BLaER1 (cell line): ENCODE results near the gene ESYT1.

Experiments
- H3K27ac ChIP-seq: shearing (Covaris generic); formaldehyde crosslinking; 2 replicates; pipeline ENCODE4 v1.8.1; 2022
- H3K27me3 ChIP-seq: shearing (Covaris generic); formaldehyde crosslinking; 2 replicates; pipeline ENCODE4 v1.8.1; 2022
- H3K36me3 ChIP-seq: shearing (Covaris generic); formaldehyde crosslinking; 2 replicates; pipeline ENCODE4 v1.8.1; 2022
- H3K4me1 ChIP-seq: shearing (Covaris generic); formaldehyde crosslinking; 2 replicates; pipeline ENCODE4 v1.8.1; 2022
- H3K4me2 ChIP-seq: shearing (Covaris generic); formaldehyde crosslinking; 2 replicates; pipeline ENCODE4 v1.8.1; 2022
- H3K4me3 ChIP-seq: shearing (Covaris generic); formaldehyde crosslinking; 2 replicates; pipeline ENCODE4 v1.8.1; 2022
- H3K9ac ChIP-seq: shearing (Covaris generic); formaldehyde crosslinking; 2 replicates; pipeline ENCODE4 v1.8.1; 2022
- H3K9me3 ChIP-seq: shearing (Covaris generic); formaldehyde crosslinking; 2 replicates; pipeline ENCODE4 v1.8.1; 2022
- H4K20me1 ChIP-seq: shearing (Covaris generic); formaldehyde crosslinking; 2 replicates; pipeline ENCODE4 v1.8.1; 2022
- Cebpa-rat ChIP-seq: shearing (Covaris generic); IDR thresholded peaks from 2 replicates; pipeline ENCODE4 v1.8.1; 2022

ESYT1 gene

DNA sequence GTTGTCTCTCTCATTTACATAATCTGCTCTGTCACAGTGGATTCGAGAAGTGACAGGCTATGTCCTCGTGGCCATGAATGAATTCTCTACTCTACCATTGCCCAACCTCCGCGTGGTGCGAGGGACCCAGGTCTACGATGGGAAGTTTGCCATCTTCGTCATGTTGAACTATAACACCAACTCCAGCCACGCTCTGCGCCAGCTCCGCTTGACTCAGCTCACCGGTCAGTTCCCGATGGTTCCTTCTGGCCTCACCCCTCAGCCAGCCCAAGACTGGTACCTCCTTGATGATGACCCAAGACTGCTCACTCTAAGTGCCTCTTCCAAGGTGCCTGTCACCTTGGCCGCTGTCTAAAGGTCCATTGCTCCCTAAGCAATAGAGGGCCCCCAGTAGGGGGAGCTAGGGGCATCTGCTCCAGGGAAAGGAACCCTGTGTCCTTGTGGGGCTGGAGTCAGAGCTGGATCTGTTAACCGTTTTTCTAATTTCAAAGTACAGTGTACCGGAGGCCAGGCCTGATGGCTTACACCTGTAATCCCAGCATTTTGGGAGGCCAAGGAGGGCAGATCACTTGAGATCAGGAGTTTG lies 43.0 kb upstream of the ESYT1 start:
- peaks cover 16% of the 10 kb centered on the region for H3K4me1 ChIP-seq
- no peaks in the 10 kb centered on the region for H3K36me3 ChIP-seq
- H3K9me3 ChIP-seq = no peaks in the 10 kb centered on the region
- no peaks in the 10 kb centered on the region for H4K20me1 ChIP-seq
- H3K27me3 ChIP-seq = peaks cover 20% of the 10 kb centered on the region
- H3K4me3 ChIP-seq = no peak overlapping the region
- no peak overlapping the region for H3K9ac ChIP-seq
- no peak overlapping the region for H3K27ac ChIP-seq
- no peak for TF ChIP-seq Cebpa-rat
- no peak overlapping the region for H3K4me2 ChIP-seq

- H3K27me3 ChIP-seq = peaks cover 10% of the 10 kb centered on the region
- no peak overlapping the region for H3K27ac ChIP-seq
- H3K4me2 ChIP-seq = no peak overlapping the region
- H3K4me3 ChIP-seq = no peak overlapping the region
- no peaks in the 10 kb centered on the region for H3K9me3 ChIP-seq
- no peak overlapping the region for H3K9ac ChIP-seq
- H3K36me3 ChIP-seq = no peaks in the 10 kb centered on the region
- no peaks in the 10 kb centered on the region for H4K20me1 ChIP-seq
- peaks cover 5% of the 10 kb centered on the region for H3K4me1 ChIP-seq
- TF ChIP-seq Cebpa-rat = no peak
Measured at GRCh38 chr12:56086096-56086495, 42.0 kb upstream of the ESYT1 start.

DNA sequence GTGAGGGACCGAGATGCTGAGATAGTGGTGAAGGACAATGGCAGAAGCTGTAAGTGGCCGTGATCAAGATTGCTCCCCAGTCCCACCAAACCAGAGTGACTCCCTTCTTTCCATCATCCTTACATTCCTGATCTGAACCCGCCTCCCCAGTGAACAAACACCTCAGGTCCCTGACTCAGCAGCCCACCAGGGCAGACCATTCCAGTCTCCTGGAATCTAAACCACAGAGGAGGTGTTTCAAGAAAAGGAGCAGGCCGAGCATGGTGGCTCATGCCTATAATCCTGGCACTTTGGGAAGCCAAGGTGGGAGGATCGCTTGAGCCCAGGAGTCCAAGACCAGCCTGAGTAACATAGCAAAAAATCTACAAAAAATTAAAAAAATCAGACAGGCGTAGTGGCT lies 41.5 kb upstream of the ESYT1 start:
- H3K4me3 ChIP-seq = no peak overlapping the region
- no peak overlapping the region for H3K4me2 ChIP-seq

GRCh38 chr12:56087220-56087619 lies 40.8 kb upstream of the ESYT1 start:
- Histone ChIP-seq H3K36me3 (no peaks in the 10 kb centered on the region), H3K9ac (no peak overlapping the region), H3K27me3 (no peaks in the 10 kb centered on the region; the same call in 1 of the 2 replicates), H3K4me3 (no peak overlapping the region), H3K4me1 (no peaks in the 10 kb centered on the region), H4K20me1 (no peaks in the 10 kb centered on the region), H3K9me3 (no peaks in the 10 kb centered on the region), H3K4me2 (no peak overlapping the region), H3K27ac (no peak overlapping the region)
- TF ChIP-seq Cebpa-rat = no peak

More for the DNA sequence above, 41.5 kb upstream of the ESYT1 start:
- no peaks in the 10 kb centered on the region for H3K36me3 ChIP-seq
- no peaks in the 10 kb centered on the region for H4K20me1 ChIP-seq
- no peak overlapping the region for H3K9ac ChIP-seq
- H3K27ac ChIP-seq = no peak overlapping the region
- peaks cover 5% of the 10 kb centered on the region; the same call in 1 of the 2 replicates for H3K27me3 ChIP-seq
- H3K9me3 ChIP-seq = no peaks in the 10 kb centered on the region
- TF ChIP-seq Cebpa-rat = no peak
- H3K4me1 ChIP-seq = peaks cover under 1% of the 10 kb centered on the region; the same call in 1 of the 2 replicates

DNA sequence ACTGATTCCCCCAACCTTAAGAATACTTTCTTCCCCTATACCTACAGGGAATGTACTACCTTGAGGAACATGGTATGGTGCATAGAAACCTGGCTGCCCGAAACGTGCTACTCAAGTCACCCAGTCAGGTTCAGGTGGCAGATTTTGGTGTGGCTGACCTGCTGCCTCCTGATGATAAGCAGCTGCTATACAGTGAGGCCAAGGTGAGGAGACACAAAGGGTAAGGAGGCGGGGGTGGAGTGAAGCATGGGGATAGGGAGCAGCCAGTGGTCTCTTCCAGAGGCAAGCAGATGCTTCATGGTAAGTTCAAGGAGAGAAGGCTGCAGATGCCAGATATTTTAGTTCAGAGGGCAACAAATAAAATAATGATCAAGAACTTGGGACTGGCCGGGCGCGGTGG lies 30.3 kb upstream of the ESYT1 start:
- Histone ChIP-seq H3K9ac (no peak overlapping the region), H3K4me3 (no peak overlapping the region), H3K27me3 (no peaks in the 10 kb centered on the region), H4K20me1 (no peaks in the 10 kb centered on the region), H3K4me1 (peaks cover 3% of the 10 kb centered on the region), H3K9me3 (no peaks in the 10 kb centered on the region), H3K36me3 (no peaks in the 10 kb centered on the region), H3K27ac (no peak overlapping the region), H3K4me2 (no peak overlapping the region)
- TF ChIP-seq Cebpa-rat = no peak

GRCh38 chr12:56098592-56098991 lies 29.5 kb upstream of the ESYT1 start:
- no peak overlapping the region for H3K27ac ChIP-seq
- peaks cover 12% of the 10 kb centered on the region for H3K4me1 ChIP-seq
- no peaks in the 10 kb centered on the region for H3K9me3 ChIP-seq
- H3K27me3 ChIP-seq = no peaks in the 10 kb centered on the region
- no peaks in the 10 kb centered on the region for H4K20me1 ChIP-seq
- no peak overlapping the region for H3K9ac ChIP-seq
- H3K36me3 ChIP-seq = no peaks in the 10 kb centered on the region
- no peak for TF ChIP-seq Cebpa-rat
- H3K4me2 ChIP-seq = no peak overlapping the region
- no peak overlapping the region for H3K4me3 ChIP-seq

DNA sequence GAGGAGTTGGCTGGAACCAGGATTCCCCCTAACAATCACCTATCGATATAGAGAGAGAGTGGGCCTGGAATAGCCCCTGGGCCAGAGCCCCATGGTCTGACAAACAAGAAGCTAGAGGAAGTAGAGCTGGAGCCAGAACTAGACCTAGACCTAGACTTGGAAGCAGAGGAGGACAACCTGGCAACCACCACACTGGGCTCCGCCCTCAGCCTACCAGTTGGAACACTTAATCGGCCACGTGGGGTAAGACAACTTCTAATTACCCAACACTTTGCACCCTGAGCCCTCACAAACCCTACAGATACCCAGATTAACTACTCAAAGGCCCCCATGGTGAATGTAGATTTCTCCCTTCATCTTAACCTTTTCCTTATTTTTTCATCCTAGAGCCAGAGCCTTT lies 28.3 kb upstream of the ESYT1 start:
- H3K4me3 ChIP-seq = no peak overlapping the region
- no peaks in the 10 kb centered on the region; the same call in 1 of the 2 replicates for H4K20me1 ChIP-seq
- no peaks in the 10 kb centered on the region for H3K9me3 ChIP-seq
- H3K36me3 ChIP-seq = no peaks in the 10 kb centered on the region
- peaks cover 14% of the 10 kb centered on the region for H3K4me1 ChIP-seq
- no peaks in the 10 kb centered on the region for H3K27me3 ChIP-seq
- H3K27ac ChIP-seq = no peak overlapping the region
- H3K4me2 ChIP-seq = no peak overlapping the region
- H3K9ac ChIP-seq = no peak overlapping the region
- no peak for TF ChIP-seq Cebpa-rat

DNA sequence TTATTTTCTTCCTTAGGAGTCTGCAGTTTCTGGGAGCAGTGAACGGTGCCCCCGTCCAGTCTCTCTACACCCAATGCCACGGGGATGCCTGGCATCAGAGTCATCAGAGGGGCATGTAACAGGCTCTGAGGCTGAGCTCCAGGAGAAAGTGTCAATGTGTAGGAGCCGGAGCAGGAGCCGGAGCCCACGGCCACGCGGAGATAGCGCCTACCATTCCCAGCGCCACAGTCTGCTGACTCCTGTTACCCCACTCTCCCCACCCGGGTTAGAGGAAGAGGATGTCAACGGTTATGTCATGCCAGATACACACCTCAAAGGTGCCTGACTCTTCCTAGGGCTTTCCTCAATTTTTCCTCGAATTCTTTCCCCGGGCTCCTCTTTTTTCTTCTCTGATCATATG lies 27.0 kb upstream of the ESYT1 start:
- Histone ChIP-seq H3K4me3 (no peak overlapping the region), H3K36me3 (peaks cover 2% of the 10 kb centered on the region; the same call in 1 of the 2 replicates), H4K20me1 (peaks cover 12% of the 10 kb centered on the region), H3K4me1 (peaks cover 22% of the 10 kb centered on the region), H3K27me3 (no peaks in the 10 kb centered on the region), H3K27ac (no peak overlapping the region), H3K9ac (no peak overlapping the region), H3K4me2 (no peak overlapping the region), H3K9me3 (no peaks in the 10 kb centered on the region)
- TF ChIP-seq Cebpa-rat = no peak

DNA sequence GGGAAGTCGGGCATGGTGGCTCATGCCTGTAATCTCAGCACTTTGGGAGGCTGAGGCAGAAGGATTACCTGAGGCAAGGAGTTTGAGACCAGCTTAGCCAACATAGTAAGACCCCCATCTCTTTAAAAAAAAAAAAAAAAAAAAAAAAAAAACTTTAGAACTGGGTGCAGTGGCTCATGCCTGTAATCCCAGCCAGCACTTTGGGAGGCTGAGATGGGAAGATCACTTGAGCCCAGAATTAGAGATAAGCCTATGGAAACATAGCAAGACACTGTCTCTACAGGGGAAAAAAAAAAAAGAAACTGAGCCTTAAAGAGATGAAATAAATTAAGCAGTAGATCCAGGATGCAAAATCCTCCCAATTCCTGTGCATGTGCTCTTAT lies 25.4 kb upstream of the ESYT1 start:
- H3K9me3 ChIP-seq = no peaks in the 10 kb centered on the region
- peak overlapping the region; percentile 84 for H3K4me2 ChIP-seq
- H3K9ac ChIP-seq = no peak overlapping the region; the same call in 1 of the 2 replicates
- peaks cover 28% of the 10 kb centered on the region for H4K20me1 ChIP-seq
- H3K27me3 ChIP-seq = no peaks in the 10 kb centered on the region
- no peak for TF ChIP-seq Cebpa-rat
- peaks cover 32% of the 10 kb centered on the region for H3K4me1 ChIP-seq
- H3K27ac ChIP-seq = no peak overlapping the region
- no peak overlapping the region for H3K4me3 ChIP-seq
- H3K36me3 ChIP-seq = peaks cover 18% of the 10 kb centered on the region

- H3K4me3 ChIP-seq = peak overlapping the region; percentile 92
- peak overlapping the region; percentile 84 for H3K4me2 ChIP-seq
- peaks cover 32% of the 10 kb centered on the region for H3K4me1 ChIP-seq
- no peak for TF ChIP-seq Cebpa-rat
- peak overlapping the region; percentile 98 for H3K9ac ChIP-seq
- H3K36me3 ChIP-seq = peaks cover 23% of the 10 kb centered on the region
- H4K20me1 ChIP-seq = peaks cover 32% of the 10 kb centered on the region
- H3K9me3 ChIP-seq = no peaks in the 10 kb centered on the region
- H3K27ac ChIP-seq = 0 out of 2 replicates have a peak overlapping the region, but pooled peaks have one; percentile 71
- H3K27me3 ChIP-seq = no peaks in the 10 kb centered on the region
Measured at GRCh38 chr12:56103066-56103711, 24.9 kb upstream of the ESYT1 start.
